ENCODE results near the gene RBP4.
A peak's percentile ranks its signal among the peaks of the same experiment; 100 is the strongest.

Gene RBP4

GRCh38 chr10:93595378-93596161 is 5.5 kb downstream of the RBP4 start:
- DNase-seq (ENCODE audit: low spot score) = no peak

GRCh38 chr10:93594518-93594917 is 6.5 kb downstream of the RBP4 start:
- no peak for DNase-seq (ENCODE audit: low spot score)

GRCh38 chr10:93593749-93594148 is 7.3 kb downstream of the RBP4 start:
- no peak for DNase-seq (ENCODE audit: low spot score)

- DNase-seq (ENCODE audit: low spot score) = no peak
These were observed 7.8 kb downstream of the RBP4 start for GRCh38 chr10:93593254-93593653.

- DNase-seq (ENCODE audit: low spot score) = no peak
These were observed 9.8 kb downstream of the RBP4 start for GRCh38 chr10:93591065-93591808.

- no peak for DNase-seq (ENCODE audit: low spot score)
These were observed 10.4 kb downstream of the RBP4 start for GRCh38 chr10:93590638-93591037.

GRCh38 chr10:93589648-93590562 is 11.1 kb downstream of the RBP4 start:
- DNase-seq (ENCODE audit: low spot score) = no peak

GRCh38 chr10:93584445-93584844 is 16.6 kb downstream of the RBP4 start:
- DNase-seq (ENCODE audit: low spot score) = no peak

GRCh38 chr10:93580828-93581227 is 20.2 kb downstream of the RBP4 start:
- DNase-seq (ENCODE audit: low spot score) = peak; percentile 6

GRCh38 chr10:93579985-93580711 is 20.9 kb downstream of the RBP4 start:
- DNase-seq (ENCODE audit: low spot score) = no peak

GRCh38 chr10:93579089-93579488 is 21.9 kb downstream of the RBP4 start:
- DNase-seq (ENCODE audit: low spot score) = no peak

GRCh38 chr10:93577565-93577964 is 23.5 kb downstream of the RBP4 start:
- DNase-seq (ENCODE audit: low spot score) = no peak

GRCh38 chr10:93576888-93577287 is 24.1 kb downstream of the RBP4 start:
- DNase-seq (ENCODE audit: low spot score) = no peak

GRCh38 chr10:93573924-93574323 is 27.1 kb downstream of the RBP4 start:
- DNase-seq (ENCODE audit: low spot score) = no peak

- no peak for DNase-seq (ENCODE audit: low spot score)
These were observed 27.8 kb downstream of the RBP4 start for GRCh38 chr10:93573051-93573909.

GRCh38 chr10:93572606-93573005 is 28.4 kb downstream of the RBP4 start:
- DNase-seq (ENCODE audit: low spot score) = no peak

GRCh38 chr10:93570383-93570782 is 30.7 kb downstream of the RBP4 start:
- DNase-seq (ENCODE audit: low spot score) = no peak

GRCh38 chr10:93568105-93568390 is 33.0 kb downstream of the RBP4 start:
- DNase-seq (ENCODE audit: low spot score) = no peak

GRCh38 chr10:93567277-93568104 is 33.5 kb downstream of the RBP4 start:
- DNase-seq (ENCODE audit: low spot score) = no peak

All from NAMALWA (cell line).